Stimulated activated naive CD4-positive, alpha-beta T cell treated with Interleukin-2 at 50 U/mL for 16 hours (primary cell): Measurements from ENCODE around the gene GBGT1.
"Not testable (repeated sequence)": the region's sequence is repeated elsewhere in the genome, so short reads cannot be mapped to it uniquely, and the experiment has no call there.

Experiments used
- DNase-seq: peaks from one replicate; lab custom pipeline; 2025; lab: John Stamatoyannopoulos, UW

Gene GBGT1

GRCh38 chr9:133195029-133195428, 31.3 kb upstream of the GBGT1 start:
- no peak for DNase-seq

DNA sequence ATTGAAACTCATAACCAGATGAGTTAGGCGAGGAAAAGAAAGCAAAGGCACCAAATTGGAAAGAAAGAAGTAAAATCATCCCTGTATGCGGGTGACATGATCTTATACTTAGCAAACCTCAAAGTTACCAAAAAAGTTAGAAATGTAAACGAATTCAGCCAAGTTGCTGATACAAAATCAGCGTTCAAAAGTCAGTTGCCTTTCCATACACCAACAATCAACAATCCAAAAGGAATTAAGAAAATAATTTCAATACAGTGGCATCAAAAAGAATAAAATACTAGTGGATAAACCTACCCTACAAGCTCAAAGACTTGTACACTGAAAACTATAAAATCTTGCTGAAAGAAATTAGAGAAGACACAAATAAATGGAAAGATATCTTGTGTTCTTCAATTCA, 30.9 kb upstream of the GBGT1 start:
- DNase-seq, result no peak

DNA sequence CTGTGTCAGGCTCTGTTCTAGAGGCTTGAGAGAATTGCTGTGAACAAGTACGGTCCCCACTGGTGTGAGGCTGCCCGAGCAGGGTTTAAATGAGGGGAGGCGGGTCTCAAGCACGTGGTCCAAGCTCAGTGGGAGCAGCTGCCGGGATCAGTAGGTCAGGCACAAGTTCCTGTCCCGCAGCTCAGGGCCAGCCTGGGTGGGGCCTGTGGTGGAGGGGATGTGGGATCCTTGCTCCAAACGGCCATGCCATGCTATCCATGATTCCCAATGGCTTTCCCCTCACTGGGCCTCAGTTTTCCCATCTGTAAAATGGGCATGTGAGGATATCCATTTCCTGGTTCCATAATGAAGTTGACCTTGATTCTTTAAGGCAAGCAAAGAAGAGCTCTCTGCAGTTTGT, 28.3 kb upstream of the GBGT1 start:
- DNase-seq, result no peak

DNA sequence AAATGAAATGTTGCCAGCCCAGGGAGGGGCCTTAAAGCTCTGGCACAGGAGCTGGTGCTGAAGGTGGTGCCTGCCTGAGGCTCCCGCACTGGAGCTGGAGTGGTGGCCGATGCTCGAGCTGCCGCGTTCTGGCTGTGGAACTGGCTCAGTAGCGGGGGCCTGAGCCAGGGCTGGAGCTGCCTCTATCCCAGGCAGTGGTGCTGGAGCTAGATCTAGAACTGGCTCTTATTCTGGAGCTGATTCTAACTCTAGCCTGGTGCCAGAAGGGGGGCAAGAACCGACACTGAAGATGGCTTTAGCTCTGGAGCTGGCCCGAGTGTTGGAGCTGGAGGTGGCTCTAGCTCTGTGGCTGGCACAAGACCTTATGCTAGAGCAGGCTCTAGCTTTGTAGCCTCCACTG, 26.1 kb upstream of the GBGT1 start:
- no peak for DNase-seq

DNA sequence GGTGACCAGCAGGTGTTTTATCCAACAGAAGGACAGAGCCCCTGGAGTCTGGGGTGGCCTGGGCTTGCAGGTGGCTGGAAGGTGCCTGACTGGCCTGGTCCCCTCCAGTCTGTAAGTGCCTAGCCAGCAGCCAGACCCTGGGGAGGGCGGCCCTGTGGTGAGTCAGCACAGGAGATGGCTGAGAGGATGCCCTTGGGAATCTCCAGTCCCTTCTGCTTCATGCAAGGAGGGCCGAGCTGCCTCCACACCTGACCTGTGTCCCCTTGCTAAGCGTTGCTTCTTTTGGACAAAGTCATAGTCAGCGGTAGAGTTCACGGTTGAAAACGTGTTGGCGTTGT, 25.1 kb upstream of the GBGT1 start:
- no peak for DNase-seq

GRCh38 chr9:133188006-133188842, 24.5 kb upstream of the GBGT1 start:
- DNase-seq, result no peak

DNA sequence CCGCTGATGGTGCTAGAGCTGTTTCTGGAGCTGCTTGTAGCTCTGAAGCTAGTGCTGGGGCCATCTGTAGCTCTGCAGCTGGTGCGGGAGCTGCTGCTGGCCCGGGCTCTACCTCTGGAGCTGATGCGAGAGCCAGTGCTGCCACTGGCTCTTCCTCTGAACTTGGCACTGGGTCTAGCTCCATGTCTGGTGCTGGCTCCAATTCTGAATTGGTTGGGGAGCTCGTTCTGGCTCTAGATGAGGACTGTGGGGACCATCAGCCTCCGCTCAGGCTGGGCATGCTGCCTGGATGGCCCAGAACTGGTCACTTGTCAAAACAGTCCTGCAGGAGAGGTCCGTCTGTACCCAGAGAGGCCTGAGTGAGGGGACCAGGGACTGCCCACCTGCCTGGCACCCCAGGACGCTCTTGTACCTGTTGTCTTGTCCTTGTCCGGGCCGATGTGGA, 23.9 kb upstream of the GBGT1 start:
- no peak for DNase-seq

GRCh38 chr9:133186736-133187135, 23.0 kb upstream of the GBGT1 start:
- DNase-seq, result no peak

DNA sequence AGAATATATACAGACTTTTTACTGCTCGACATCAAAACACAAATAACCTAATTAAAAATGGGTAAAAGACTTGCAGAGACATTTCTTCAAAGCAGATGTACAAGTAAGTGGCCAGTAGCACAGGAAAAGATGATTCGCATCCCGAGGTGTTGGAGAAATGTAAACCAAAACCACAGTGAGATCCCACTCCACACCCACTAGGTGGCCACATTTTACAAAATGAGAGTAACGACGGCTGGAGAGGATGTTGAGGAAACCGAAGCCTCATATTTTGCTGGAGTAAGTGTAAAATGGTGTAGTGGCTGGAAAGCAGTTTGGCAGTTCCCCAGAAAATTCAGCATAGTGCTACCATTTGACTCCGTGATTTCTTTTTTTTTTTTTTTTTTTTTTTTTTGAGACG, 21.3 kb upstream of the GBGT1 start:
- DNase-seq, result peak; percentile 14

GRCh38 chr9:133182151-133182550, 18.4 kb upstream of the GBGT1 start:
- no peak for DNase-seq

DNA sequence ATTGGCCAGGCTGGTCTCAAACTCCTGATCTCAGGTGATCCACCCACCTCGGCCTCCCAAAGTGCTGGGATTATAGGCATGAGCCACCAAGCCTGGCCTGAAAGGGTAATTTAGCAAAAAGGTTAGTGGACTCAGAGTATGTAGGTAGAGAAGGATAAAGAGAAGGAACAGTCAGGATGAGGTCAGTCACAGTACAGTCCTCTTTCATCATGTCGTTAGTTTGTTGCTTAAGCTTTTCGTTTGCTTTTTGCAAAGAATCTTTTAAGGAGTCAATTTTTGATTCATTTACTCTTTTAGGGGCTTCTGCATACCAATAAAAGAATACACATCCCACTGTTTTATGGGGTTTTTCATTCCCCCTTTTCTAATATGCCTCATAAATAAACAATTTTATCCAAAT, 17.8 kb upstream of the GBGT1 start:
- no peak for DNase-seq

- no peak for DNase-seq
Observed at GRCh38 chr9:133180953-133181352, 17.2 kb upstream of the GBGT1 start.

DNA sequence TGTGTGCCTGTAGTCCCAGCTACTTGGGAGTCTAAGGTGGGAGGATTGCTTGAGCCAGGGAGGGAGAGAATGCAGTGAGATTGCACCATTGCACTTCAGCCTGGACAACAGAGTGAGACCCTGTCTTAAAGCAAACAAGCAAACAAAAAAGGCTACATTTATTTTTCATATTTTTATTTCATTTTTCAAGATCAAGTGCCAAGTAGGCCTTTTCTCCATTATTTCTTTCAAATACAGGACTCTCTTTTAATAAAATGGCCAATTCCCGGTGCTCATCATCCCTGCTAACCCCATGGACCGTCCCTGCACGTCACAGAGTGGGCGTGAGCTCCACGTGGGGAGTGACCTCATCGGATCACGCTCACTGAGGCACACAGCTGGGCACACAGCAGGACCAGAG, 9.3 kb upstream of the GBGT1 start:
- no peak for DNase-seq

DNA sequence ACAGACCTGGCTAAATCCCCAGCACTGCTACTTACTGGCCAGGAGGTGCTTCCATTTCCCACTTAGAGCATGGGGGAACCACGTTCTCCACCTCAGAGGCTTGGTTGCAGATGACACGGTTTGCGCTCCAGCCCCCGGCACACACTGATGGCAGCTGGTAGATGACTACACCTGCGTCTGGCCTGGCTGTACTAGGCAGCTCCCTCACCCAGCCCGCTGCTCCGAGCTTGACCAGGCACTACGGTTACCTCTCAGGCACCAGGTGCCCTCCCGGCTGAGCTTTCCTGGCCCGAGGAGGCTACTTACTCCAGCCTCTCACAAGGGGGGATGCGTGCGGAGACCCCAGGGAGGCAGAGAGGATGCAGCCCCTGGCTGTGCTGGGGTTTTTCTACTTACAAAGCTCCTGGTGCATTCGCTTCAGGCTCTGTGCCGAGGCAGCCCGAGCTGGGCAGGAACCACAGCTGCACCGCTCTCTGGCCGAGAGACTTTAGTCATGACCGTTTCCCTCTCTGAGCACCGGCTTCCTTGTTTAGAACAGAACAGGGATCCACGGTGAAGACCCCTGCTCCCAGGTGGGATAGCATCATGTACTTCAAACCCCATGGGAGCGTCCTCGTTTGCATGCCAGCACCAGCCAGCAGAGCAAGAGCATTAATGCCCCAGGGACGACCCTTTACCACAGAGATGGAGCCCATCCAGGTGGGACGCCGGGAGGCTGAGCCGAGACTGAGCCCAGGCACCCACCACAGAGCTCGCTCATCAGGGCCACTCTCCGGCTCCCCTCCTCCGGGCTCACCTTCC, 7.6 kb upstream of the GBGT1 start:
- no peak for DNase-seq

GRCh38 chr9:133170716-133171115, 7.0 kb upstream of the GBGT1 start:
- DNase-seq, result no peak

- DNase-seq, result not testable (repeated sequence)
Observed at GRCh38 chr9:133169687-133170086, 6.0 kb upstream of the GBGT1 start.

DNA sequence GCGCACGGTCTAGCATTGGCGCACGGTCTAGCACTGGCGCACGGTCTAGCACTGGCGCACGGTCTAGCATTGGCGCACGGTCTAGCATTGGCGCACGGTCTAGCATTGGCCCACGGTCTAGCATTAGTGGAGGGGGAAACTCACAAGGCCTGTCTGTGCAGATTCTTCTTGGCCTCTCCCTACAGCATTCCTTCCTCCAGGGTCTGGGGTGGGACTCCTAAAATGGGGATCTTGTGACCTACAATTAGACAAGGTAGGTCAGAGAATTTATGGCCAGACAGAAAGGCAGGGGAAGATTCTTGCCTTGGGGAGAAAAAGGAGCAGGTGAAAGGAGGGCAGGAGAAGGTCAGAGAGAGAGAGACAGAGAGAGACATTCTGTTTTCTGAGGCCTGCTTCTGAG, 5.4 kb upstream of the GBGT1 start:
- DNase-seq, result no peak

- no peak for DNase-seq
Observed at GRCh38 chr9:133168432-133168831, 4.7 kb upstream of the GBGT1 start.

- no peak for DNase-seq
Observed at GRCh38 chr9:133167769-133168168, 4.1 kb upstream of the GBGT1 start.

- DNase-seq, result no peak
Observed at GRCh38 chr9:133167096-133167730, 3.5 kb upstream of the GBGT1 start.

DNA sequence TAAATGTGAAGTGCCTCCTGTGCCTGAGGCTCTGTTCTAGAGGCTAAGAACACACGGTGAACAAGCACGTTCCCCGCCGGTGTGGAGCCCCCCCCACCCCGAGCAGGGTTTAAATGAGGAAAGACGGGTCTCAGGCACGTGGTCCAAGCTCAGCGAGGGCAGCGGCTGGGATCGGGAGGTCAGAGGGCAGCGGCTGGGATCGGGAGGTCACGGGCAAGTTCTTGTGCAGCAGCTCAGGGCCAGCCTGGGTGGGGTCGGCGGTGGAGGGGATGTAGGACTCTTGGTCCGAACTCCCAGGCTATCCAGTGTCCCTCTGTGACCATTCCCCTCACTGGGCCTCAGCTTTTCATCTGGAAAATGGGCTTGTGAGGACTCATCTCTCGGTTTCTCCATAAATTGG, 2.7 kb upstream of the GBGT1 start:
- DNase-seq, result no peak

DNA sequence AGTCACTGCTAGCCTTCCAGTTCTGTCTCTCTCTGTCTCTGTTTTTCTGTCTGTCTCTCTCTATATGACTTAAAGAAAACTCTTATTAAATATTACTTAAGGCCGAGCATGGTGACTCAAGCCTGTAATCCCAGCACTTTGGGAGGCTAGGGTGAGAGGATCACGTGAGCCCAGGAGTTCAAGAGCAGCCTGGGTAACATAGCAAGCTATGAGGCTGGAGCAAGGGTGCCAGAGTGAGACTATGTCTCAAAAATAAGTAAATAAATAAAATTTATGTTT, 1.7 kb upstream of the GBGT1 start:
- DNase-seq, result no peak

- DNase-seq, result no peak
Observed at GRCh38 chr9:133164191-133164590, 477 bp upstream of the GBGT1 start.
